ENCODE data around the gene MAPK11.

MAPK11 gene

GRCh38 chr22:50307890-50308596 is 37.9 kb upstream of the MAPK11 start:
- DNase-seq: no peak

GRCh38 chr22:50306753-50307749 is 36.9 kb upstream of the MAPK11 start, which contains the start of gene PLXNB2:
TSS of gene PLXNB2 (minus strand) at chr22:50307646. CDS start at chr22:50290584, 17,062 bp downstream.
- peak; percentile 44 for DNase-seq

- DNase-seq: peak; percentile 86
Measured at GRCh38 chr22:50305923-50306566, 35.9 kb upstream of the MAPK11 start.

- DNase-seq: no peak
Measured at GRCh38 chr22:50305393-50305922, 35.3 kb upstream of the MAPK11 start.

- peak; percentile 86 for DNase-seq
Measured at GRCh38 chr22:50304528-50305392, 34.6 kb upstream of the MAPK11 start.

GRCh38 chr22:50303848-50304527 is 33.8 kb upstream of the MAPK11 start:
- DNase-seq: no peak

GRCh38 chr22:50303515-50303847 is 33.3 kb upstream of the MAPK11 start:
- no peak for DNase-seq

GRCh38 chr22:50302564-50302963 is 32.4 kb upstream of the MAPK11 start:
- DNase-seq: no peak

GRCh38 chr22:50302041-50302541 is 31.9 kb upstream of the MAPK11 start:
- DNase-seq: no peak

GRCh38 chr22:50301581-50301991 is 31.4 kb upstream of the MAPK11 start:
- no peak for DNase-seq

- no peak for DNase-seq
Measured at GRCh38 chr22:50300620-50301257, 30.6 kb upstream of the MAPK11 start.

- no peak for DNase-seq
Measured at GRCh38 chr22:50299785-50300619, 29.8 kb upstream of the MAPK11 start.

GRCh38 chr22:50298937-50299784 is 29.0 kb upstream of the MAPK11 start:
- DNase-seq: no peak

- no peak for DNase-seq
Measured at GRCh38 chr22:50298266-50298637, 28.1 kb upstream of the MAPK11 start.

- no peak for DNase-seq
Measured at GRCh38 chr22:50297510-50298265, 27.5 kb upstream of the MAPK11 start.

- no peak for DNase-seq
Measured at GRCh38 chr22:50296658-50297490, 26.7 kb upstream of the MAPK11 start.

- no peak for DNase-seq
Measured at GRCh38 chr22:50294319-50294656, 24.1 kb upstream of the MAPK11 start.
